ENCODE measurements around the gene LANCL2.
A peak's percentile ranks its signal among the peaks of the same experiment; 100 is the strongest.

LANCL2 gene

DNA sequence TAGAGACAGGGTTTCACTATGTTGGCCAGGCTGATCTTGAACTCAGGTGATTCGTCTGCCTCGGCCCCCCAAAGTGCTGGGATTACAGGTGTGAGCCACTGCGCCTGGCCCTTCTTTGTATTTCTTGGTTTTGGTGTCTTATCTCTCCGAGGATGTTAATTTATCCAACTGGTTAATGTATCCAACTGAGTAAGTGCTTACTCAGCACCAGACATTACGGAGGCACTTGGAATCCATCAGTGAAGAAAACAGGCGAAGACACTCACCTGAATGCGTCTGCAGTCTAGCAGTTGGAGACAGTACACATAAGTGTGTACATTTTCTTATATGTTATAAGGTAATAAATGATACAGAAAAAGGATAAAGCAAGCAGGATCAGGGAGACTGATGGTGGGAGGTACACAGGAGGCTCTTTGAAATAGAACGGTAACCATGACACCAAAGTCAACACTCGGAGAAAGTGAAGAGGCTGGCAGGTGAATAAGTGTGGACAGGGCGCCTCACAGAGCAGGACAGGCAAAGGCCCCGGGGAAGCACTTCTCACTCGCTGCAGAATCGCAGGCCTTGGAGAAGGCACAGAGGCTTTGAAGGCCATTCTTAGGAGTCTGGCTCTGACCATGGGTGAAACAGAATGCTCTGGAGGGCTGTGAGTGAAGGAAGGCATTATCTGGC is 73.1 kb downstream of the LANCL2 start:
- peak; percentile 12 for DNase-seq (ENCODE audit: low spot score)

GRCh38 chr7:55438757-55439525 is 73.8 kb downstream of the LANCL2 start:
- DNase-seq (ENCODE audit: low spot score) = peak; percentile 26

- DNase-seq (ENCODE audit: low spot score) = no peak
These were observed 74.5 kb downstream of the LANCL2 start for GRCh38 chr7:55439627-55440026.

DNA sequence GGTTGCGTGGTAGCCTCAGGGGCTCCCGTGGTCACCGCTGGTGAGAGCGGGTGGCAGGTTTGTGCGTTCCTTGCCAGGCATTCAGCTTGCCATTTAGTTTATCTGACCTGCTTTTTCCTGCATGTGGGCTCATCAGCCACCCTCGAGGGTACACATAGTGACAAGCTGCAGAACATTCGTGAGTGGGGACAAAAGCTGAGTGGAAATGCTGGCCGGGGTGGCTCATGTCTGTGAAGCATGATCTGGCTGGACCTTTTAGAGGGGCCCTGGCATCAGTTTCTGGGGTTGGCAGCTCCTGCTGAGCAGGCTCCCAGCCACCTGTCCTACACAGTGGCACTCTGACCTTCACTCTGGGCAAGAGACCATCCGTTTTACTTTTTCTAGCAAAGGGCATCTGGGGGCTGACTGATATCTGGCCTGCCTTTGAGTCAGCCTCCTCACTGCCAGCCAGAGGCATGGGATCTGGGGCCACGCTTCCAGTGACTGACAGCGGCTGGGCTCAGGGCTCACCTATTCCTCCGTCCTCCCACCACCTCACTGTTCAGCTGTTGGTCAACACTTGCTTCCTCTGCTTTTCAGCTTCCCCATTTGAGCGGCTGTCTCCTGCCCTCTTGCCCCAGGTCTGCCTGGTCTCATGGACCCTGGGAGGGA is 75.0 kb downstream of the LANCL2 start:
- DNase-seq (ENCODE audit: low spot score) = no peak

DNA sequence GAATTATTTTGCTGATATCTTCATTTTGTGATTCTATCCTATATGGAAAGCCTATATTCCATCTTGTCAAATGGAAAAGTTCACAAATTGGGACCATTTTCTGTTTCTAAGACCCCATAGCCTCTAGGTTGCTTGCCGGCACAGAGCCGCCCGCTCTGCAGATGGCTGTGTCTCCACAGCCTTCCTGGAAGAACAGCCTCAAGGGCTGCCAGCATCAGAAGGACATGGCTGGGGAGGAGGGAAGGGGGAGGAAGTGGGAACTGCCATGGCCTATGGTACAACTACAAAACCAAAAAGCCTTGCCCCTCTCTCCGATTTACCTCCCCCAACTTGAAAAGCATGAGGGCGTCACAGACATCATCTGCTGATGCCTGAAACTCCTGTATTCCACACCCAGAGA is 75.9 kb downstream of the LANCL2 start:
- DNase-seq (ENCODE audit: low spot score) = no peak

- no peak for DNase-seq (ENCODE audit: low spot score)
These were observed 76.8 kb downstream of the LANCL2 start for GRCh38 chr7:55441774-55442522.

DNA sequence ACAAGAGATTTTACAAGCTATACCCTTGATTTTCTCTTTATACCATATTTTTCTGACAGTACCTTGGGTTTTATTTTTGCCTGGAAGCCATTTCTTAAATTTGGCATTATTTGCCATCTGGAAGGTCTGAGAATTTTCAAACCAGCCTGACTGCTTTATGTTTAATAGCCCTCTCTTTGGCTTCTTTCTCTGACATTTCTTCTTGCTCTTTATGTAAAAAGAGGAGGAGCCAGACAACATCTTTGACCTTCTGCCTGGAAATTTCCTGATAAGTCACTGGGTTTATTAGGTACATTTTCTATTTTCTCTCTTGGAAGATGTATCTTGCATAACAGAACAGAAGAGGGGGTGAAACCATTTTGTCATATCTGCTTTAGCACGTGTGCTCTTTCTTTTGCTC is 79.6 kb downstream of the LANCL2 start:
- DNase-seq (ENCODE audit: low spot score) = no peak

DNA sequence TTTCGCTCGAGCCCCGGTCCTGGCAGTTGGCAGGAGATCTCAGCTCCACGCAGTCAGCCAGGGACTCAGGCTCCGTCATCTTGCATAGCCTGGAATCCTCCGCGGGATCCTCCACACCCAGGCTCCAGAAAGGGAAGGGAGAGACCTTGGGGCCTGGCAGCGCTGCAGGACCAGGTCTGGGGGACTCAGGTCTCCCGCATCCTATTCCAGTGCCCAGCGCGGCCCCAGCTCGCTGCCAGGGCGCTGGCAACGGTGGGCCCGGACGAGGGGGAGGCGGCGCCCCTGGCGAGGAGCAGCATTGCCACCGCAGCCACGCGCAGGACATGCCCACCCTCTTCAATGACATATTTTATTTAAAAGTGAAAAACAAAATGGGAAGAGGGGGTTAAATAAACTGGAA is 83.4 kb downstream of the LANCL2 start:
- no peak for DNase-seq (ENCODE audit: low spot score)

DNA sequence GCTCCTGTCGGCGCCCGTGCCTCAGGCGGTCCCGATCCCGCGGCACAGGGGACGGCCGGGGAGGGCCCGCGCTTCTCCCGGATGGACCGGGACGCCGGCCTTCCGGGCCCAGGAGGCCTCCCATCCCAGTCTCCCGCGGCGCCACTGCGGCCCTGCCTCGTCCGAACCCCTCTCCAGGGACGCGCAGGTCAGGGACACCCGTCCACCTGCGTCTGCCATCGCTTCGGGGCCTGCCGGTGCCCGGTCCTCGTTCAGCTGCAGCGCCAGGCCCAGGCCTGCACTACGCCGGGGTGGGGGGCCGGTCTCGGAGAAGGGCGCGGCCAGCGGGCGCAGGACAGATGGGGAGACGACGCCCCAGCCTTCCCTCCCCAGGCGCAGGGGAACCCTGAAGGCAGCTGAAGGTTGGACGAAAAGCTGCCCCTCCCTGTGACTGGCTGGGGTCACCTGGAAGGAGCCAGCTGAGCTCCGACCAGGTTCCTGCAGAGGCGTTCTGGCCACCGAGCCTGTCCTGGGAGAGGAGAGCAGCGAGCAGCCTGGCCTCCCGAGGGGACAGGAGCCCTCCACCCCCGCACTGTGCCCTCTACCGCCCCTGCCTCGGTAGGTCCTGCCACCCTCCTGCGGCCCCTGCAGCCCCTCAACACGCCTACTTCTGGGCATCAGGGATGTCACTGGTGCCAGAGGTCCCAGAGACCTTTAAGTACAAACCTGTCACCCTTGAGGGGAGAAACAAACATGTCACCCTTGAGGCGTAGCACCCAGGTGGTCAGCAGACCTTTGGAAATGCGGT is 84.3 kb downstream of the LANCL2 start:
- DNase-seq (ENCODE audit: low spot score) = no peak

DNA sequence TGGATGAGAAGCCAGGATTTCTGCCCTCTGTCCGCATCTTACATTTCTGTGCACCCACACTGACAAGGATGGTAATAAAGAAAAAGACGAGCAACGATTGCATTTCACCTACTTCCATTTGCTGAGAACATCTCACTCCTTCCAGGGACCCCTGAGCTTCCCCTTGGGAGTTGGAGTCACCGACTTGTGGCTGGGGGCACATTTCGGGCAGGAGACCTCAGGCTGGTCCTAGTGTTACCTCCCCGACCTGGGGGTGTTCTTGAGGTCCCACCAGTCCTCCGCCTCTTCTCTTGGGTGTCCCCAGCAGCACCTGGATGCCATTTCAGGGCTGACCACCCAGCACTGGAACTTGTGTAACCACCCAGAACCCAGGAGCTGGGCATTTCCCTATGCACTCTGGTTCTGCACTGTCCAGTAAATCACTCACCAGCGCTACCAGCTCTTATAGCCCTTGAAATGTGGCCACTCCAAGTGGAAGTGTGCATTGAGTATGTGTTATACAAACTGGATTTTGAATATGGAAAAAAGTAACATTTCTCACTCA is 84.9 kb downstream of the LANCL2 start:
- no peak for DNase-seq (ENCODE audit: low spot score)

- DNase-seq (ENCODE audit: low spot score) = no peak
These were observed 87.8 kb downstream of the LANCL2 start for GRCh38 chr7:55452971-55453370.

GRCh38 chr7:55457801-55458200 is 92.7 kb downstream of the LANCL2 start:
- no peak for DNase-seq (ENCODE audit: low spot score)

- no peak for DNase-seq (ENCODE audit: low spot score)
These were observed 93.2 kb downstream of the LANCL2 start for GRCh38 chr7:55458351-55458750.

GRCh38 chr7:55463686-55464262 is 98.6 kb downstream of the LANCL2 start:
- DNase-seq (ENCODE audit: low spot score) = no peak

- no peak for DNase-seq (ENCODE audit: low spot score)
These were observed 99.3 kb downstream of the LANCL2 start for GRCh38 chr7:55464422-55464821.

- no peak for DNase-seq (ENCODE audit: low spot score)
These were observed 100.6 kb downstream of the LANCL2 start for GRCh38 chr7:55465691-55466090.

GRCh38 chr7:55467047-55467593 is 102.0 kb downstream of the LANCL2 start:
- DNase-seq (ENCODE audit: low spot score) = no peak

- no peak for DNase-seq (ENCODE audit: low spot score)
These were observed 103.4 kb downstream of the LANCL2 start for GRCh38 chr7:55468495-55468894.

- DNase-seq (ENCODE audit: low spot score) = no peak
These were observed 104.1 kb downstream of the LANCL2 start for GRCh38 chr7:55469271-55469681.

DNA sequence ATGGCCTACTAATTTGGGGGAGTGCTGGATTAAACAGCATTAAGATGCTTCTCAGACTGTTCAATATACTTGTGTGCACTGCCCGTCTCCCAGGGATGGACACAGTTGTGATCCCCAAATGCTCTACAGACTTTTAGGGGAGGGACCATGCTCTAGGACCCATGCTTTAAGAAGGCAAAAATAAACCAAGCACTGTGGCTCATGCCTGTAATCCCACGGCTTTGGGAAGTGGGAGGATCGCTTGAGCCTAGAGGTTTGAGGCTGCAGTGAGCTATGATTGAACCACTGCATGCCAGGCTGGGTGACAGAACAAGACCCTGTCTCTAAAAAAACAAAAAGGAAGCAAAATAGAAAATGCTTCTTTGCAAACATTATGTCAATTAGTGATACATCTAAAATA is 104.6 kb downstream of the LANCL2 start:
- DNase-seq (ENCODE audit: low spot score) = no peak

DNA sequence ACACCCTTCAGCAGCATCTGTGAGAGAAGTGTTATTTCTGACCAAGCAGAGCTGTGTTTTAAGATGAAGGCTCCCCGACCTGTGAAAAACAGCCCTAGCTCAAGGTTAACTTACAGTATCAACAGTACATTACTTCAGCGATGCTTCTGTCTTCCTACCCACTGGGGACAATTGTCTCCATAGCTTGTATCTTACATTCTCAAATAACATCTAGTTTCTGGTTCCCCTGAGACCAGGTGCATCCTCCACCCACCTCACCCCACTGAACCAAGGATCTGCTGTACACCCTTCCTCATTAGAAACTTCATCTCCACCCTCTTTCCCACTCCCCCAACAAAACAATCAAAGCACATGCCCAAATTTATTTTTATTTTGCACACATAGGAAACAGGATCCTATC is 105.1 kb downstream of the LANCL2 start:
- DNase-seq (ENCODE audit: low spot score) = no peak
